Left lung (tissue), 14 donors: ENCODE data around the gene OR51Q1. TPM values are rescaled to one million over a fixed set of nuclear protein-coding genes. Genes with fewer than 3 reads are reported as not detected.

ENCODE experiments used
- ATAC-seq: fragments of 200-7000 bp; cut with Tn5 transposase; one replicate; pipeline ENCODE4 v1.9.1; 2020; ENCODE audit warnings: moderate library complexity
- DNase-seq, 4 donors: peaks; one replicate each; pipeline ENCODE4 v3.0.0-alpha.2; 2013 to 2020
- H3K27ac ChIP-seq, 2 donors: fragments of 200-600 bp; sonication (generic) in 1 of 2; one replicate each; pipeline versions ENCODE4 v1.5.0 to v1.8.0; 2020 to 2021
- H3K27me3 ChIP-seq, 2 donors: fragments of 200-600 bp; sonication (generic) in 1 of 2; one replicate each; pipeline versions ENCODE4 v1.5.0 to v1.8.0; 2020 to 2021
- H3K36me3 ChIP-seq, 2 donors: fragments of 200-600 bp; sonication (generic) in 1 of 2; one replicate each; pipeline versions ENCODE4 v1.5.0 to v1.8.0; 2020 to 2021
- H3K4me1 ChIP-seq, 2 donors: fragments of 200-600 bp; one replicate each; pipeline ENCODE4 v1.8.0; 2021
- H3K4me3 ChIP-seq, 2 donors: fragments of 200-600 bp; sonication (generic) in 1 of 2; one replicate each; pipeline versions ENCODE4 v1.5.0 to v1.8.0; 2020 to 2021; ENCODE audit warnings: mild to moderate bottlenecking in 1 of 2
- H3K9me3 ChIP-seq, 2 donors: fragments of 200-600 bp; sonication (generic) in 1 of 2; one replicate each; pipeline versions ENCODE4 v1.5.0 to v1.8.0; 2020 to 2021
- intact Hi-C, 2 donors: fragments of 100-400 bp; cut with DNase I; formaldehyde crosslinking; loops; one replicate each; pipeline versions ENCODE4 v1.11.2 to v1.14.2; 2022
- long read RNA-seq, 12 donors: library from polyadenylated mRNA in 2 of 12; unstranded in 2 of 12; transcript quantifications; one replicate each; pipeline ENCODE4 v2.0.0 and lab custom pipeline, GENCODE V29; 2019 to 2026
- polyA plus RNA-seq, 6 donors: library from polyadenylated mRNA; unstranded; fragments of 120-200 nt; gene quantifications; one replicate each; pipeline ENCODE4 v1.2.1, GENCODE V29; 2013; ENCODE audit not compliant: insufficient read length in 6 of 6
- total RNA-seq, 2 donors: library from RNA; stranded (reverse); fragmentation: NEBNext Ultra II Directional; extraction: Animal tissue kit (Norgen Biotek cat#: 25700); gene quantifications; one replicate each; pipeline ENCODE4 v1.2.1, GENCODE V29; 2021
- TF ChIP-seq, protein P1 (sequence below), 2 donors: fragments of 200-600 bp; sonication (generic) in 1 of 2; IDR thresholded peaks; one replicate each; pipeline versions ENCODE4 v1.5.0 to v1.8.0; 2021; ENCODE audit warnings: antibody characterized with exemption in 2 of 2
- donor health status: DM: no; HTN: yes; CAD: no.
- donor health status: DM: no; HTN: no; CAD: no.

Gene OR51Q1
- total RNA-seq, result not detected
- polyA plus RNA-seq, result not detected
- long read RNA-seq, donor 1, result 0 reads
- long read RNA-seq, donor 2, result 0 reads
- long read RNA-seq, donor 3, result 0 reads
- long read RNA-seq, donor 4, result 0 reads
- long read RNA-seq, donor 5, result 0 reads
- long read RNA-seq, donor 6, result 0 reads
- long read RNA-seq, donor 7, result 0 reads
- long read RNA-seq, donor 8, result 0 reads
- long read RNA-seq, donor 9, result 0 reads
- long read RNA-seq, donor 10, result 0 reads
- long read RNA-seq, donor 11, result 0 reads
- long read RNA-seq, donor 12, result 0 reads

DNA sequence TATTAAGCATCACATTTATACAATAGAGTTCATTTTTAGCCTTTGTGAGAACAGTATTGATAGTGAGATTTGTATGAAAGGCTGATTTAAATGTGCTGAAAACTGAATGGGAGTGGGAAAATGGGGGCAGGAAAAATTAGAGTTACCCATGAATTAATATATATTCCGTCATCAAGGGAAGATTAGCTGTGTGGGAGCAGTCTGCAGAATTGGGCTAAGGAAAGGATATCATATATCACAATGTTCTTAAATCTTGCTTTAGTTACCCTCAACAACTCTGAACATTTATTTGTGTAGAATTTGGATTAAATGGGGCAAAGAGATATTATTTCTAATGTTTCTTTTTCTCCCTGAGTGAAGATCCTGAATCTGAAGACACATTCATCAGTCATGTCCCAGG lies at the start of gene OR51Q1:
OR51Q1 (plus strand) TSS at position 301 of the 400 bp plus-strand sequence; CDS start at position 391, 90 bp downstream.
- Histone ChIP-seq H3K4me3 (no peak within 1 kb of the TSS), H3K4me1 (no peaks in the 10 kb centered on the region), H3K9me3 (no peaks in the 10 kb centered on the region), H3K36me3 (no peaks in the 10 kb centered on the region), H3K27me3 (no peaks in the 10 kb centered on the region), H3K27ac (no peak within 1 kb of the TSS)
- intact Hi-C loops, result no loop called here
- ATAC-seq, result no peak
- TF ChIP-seq, protein P1, sequence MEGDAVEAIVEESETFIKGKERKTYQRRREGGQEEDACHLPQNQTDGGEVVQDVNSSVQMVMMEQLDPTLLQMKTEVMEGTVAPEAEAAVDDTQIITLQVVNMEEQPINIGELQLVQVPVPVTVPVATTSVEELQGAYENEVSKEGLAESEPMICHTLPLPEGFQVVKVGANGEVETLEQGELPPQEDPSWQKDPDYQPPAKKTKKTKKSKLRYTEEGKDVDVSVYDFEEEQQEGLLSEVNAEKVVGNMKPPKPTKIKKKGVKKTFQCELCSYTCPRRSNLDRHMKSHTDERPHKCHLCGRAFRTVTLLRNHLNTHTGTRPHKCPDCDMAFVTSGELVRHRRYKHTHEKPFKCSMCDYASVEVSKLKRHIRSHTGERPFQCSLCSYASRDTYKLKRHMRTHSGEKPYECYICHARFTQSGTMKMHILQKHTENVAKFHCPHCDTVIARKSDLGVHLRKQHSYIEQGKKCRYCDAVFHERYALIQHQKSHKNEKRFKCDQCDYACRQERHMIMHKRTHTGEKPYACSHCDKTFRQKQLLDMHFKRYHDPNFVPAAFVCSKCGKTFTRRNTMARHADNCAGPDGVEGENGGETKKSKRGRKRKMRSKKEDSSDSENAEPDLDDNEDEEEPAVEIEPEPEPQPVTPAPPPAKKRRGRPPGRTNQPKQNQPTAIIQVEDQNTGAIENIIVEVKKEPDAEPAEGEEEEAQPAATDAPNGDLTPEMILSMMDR (IDR thresholded peaks at IDR 0.05), result no peak
- no peak for DNase-seq

DNA sequence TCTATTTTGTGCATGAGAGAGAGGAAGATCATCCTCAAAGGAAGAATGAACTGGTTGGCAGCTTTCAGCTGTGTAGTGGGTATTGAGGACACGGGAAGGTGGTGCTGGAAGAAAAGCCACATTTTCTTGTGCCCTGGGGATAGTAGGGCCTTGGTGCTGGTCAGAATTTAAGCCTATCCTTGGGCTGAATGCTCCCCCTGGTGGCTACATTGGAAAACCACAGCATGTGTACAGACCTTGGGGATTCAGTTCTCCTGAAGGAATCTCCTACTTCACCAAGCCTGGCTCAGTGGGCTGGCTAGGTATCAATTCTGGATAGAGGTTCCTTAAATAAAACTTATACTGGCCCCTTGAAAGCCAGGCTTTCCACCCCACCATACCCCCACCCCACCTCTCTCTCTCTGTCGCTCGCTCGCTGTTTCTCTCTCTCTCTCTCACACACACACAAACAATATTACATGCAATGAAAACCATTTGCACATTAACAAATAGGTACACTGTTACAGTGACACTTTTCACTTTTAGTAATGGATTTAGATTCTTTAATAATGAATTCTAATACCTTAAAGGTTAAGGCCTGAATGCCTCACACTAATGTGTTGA lies 41.1 kb upstream of the OR51Q1 start:
- Histone ChIP-seq H3K9me3 (no peaks in the 10 kb centered on the region), H3K36me3 (no peaks in the 10 kb centered on the region), H3K27ac (no peak overlapping the region), H3K27me3 (no peaks in the 10 kb centered on the region), H3K4me1 (no peaks in the 10 kb centered on the region), H3K4me3 (no peak overlapping the region)
- TF ChIP-seq, protein P1 (IDR thresholded peaks at IDR 0.05), result peak; percentile 58 to 73
- intact Hi-C loops, result loop anchor here in 1 of 2 donors (5.0 kb wide), 1 partner anchor 259 kb away; no protein-coding TSS in a partner anchor
- peak in 3 of 4 donors; percentile 12 to 55 (median 33) for DNase-seq
- peak; percentile 88 for ATAC-seq

GRCh38 chr11:5383576-5383975 lies 38.3 kb upstream of the OR51Q1 start, which contains the start of gene OR51M1:
TSS of gene OR51M1 (plus strand) at chr11:5383812. CDS start at chr11:5389399, 5,587 bp downstream.
- no peak within 1 kb of the TSS for H3K4me3 ChIP-seq
- no peaks in the 10 kb centered on the region for H3K27me3 ChIP-seq
- DNase-seq (no peak), ATAC-seq (no peak)
- TF ChIP-seq, protein P1 (IDR thresholded peaks at IDR 0.05), result no peak
- H3K9me3 ChIP-seq, result no peaks in the 10 kb centered on the region
- no peak within 1 kb of the TSS for H3K27ac ChIP-seq
- H3K4me1 ChIP-seq, result no peaks in the 10 kb centered on the region
- intact Hi-C loops, result loop anchor here in 1 of 2 donors (5.0 kb wide), 1 partner anchor 261 kb away; no protein-coding TSS in a partner anchor
- no peaks in the 10 kb centered on the region for H3K36me3 ChIP-seq

- no peaks in the 10 kb centered on the region for H3K27me3 ChIP-seq
- ATAC-seq (no peak), DNase-seq (no peak)
- H3K9me3 ChIP-seq, result no peaks in the 10 kb centered on the region
- TF ChIP-seq, protein P1 (IDR thresholded peaks at IDR 0.05), result no peak
- H3K4me1 ChIP-seq, result no peaks in the 10 kb centered on the region
- no peak overlapping the region for H3K27ac ChIP-seq
- no peak overlapping the region for H3K4me3 ChIP-seq
- H3K36me3 ChIP-seq, result no peaks in the 10 kb centered on the region
- intact Hi-C loops, result loop anchor here in 1 of 2 donors (5.0 kb wide), 1 partner anchor 262 kb away; no protein-coding TSS in a partner anchor
Measured at GRCh38 chr11:5384335-5384734, 37.6 kb upstream of the OR51Q1 start.

DNA sequence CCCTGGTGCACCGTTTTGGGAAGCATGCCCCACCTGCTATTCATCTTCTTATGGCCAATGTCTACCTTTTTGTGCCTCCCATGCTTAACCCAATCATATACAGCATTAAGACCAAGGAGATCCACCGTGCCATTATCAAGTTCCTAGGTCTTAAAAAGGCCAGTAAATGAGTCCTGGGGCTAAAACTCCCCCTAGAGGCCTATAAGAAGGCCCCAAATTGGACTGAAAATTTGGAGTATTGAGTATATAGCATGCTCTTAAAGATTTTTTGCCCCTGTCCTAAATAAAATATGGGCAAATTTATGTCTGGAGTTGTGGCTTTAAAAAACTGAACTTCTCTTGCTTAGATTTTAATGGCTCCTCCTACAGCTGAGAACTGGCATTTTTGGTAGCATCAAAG lies 31.7 kb upstream of the OR51Q1 start:
- no peaks in the 10 kb centered on the region for H3K9me3 ChIP-seq
- H3K27ac ChIP-seq, result no peak overlapping the region
- TF ChIP-seq, protein P1 (IDR thresholded peaks at IDR 0.05), result no peak
- intact Hi-C loops, result no loop called here
- no peak overlapping the region for H3K4me3 ChIP-seq
- no peak for ATAC-seq
- H3K36me3 ChIP-seq, result no peaks in the 10 kb centered on the region
- H3K27me3 ChIP-seq, result no peaks in the 10 kb centered on the region
- no peak for DNase-seq
- H3K4me1 ChIP-seq, result no peaks in the 10 kb centered on the region
